ENCODE results near the gene ZBTB46.
A peak's percentile ranks its signal among the peaks of the same experiment; 100 is the strongest.
"Not testable (repeated sequence)": the region's sequence is repeated elsewhere in the genome, so short reads cannot be mapped to it uniquely, and the experiment has no call there.

ZBTB46 gene

GRCh38 chr20:63830841-63831588, at the start of gene ZBTB46:
Gene ZBTB46, minus strand, starts transcription at chr20:63831264. Its CDS starts 40,507 bp downstream, at chr20:63790757.
- peak in 1 of 2 donors; percentile 12 for DNase-seq (ENCODE audit: low read depth in 2 of 2)

GRCh38 chr20:63878899-63879663, 48.0 kb upstream of the ZBTB46 start:
- DNase-seq (ENCODE audit: low read depth in 2 of 2) = no peak

GRCh38 chr20:63877755-63878470, 46.8 kb upstream of the ZBTB46 start:
- DNase-seq (ENCODE audit: low read depth in 2 of 2) = no peak

GRCh38 chr20:63876489-63877036, 45.5 kb upstream of the ZBTB46 start:
- no peak for DNase-seq (ENCODE audit: low read depth in 2 of 2)

GRCh38 chr20:63874241-63874640, 43.2 kb upstream of the ZBTB46 start:
- DNase-seq (ENCODE audit: low read depth in 2 of 2) = not testable (repeated sequence)

- no peak for DNase-seq (ENCODE audit: low read depth in 2 of 2)
Observed at GRCh38 chr20:63873477-63873971, 42.5 kb upstream of the ZBTB46 start.

- DNase-seq (ENCODE audit: low read depth in 2 of 2) = no peak
Observed at GRCh38 chr20:63868264-63868663, 37.2 kb upstream of the ZBTB46 start.

GRCh38 chr20:63867042-63867441, 36.0 kb upstream of the ZBTB46 start:
- DNase-seq (ENCODE audit: low read depth in 2 of 2) = not testable (repeated sequence)

GRCh38 chr20:63864978-63865640, 34.0 kb upstream of the ZBTB46 start, which contains the start of gene TPD52L2:
Gene TPD52L2, plus strand, starts transcription at chr20:63865270. Its CDS starts 96 bp downstream, at chr20:63865366.
- peak; percentile 95 to 96 for DNase-seq (ENCODE audit: low read depth in 2 of 2)

- peak in 1 of 2 donors; percentile 8 for DNase-seq (ENCODE audit: low read depth in 2 of 2)
Observed at GRCh38 chr20:63864545-63864977, 33.5 kb upstream of the ZBTB46 start.

GRCh38 chr20:63863798-63864544, 32.9 kb upstream of the ZBTB46 start:
- DNase-seq (ENCODE audit: low read depth in 2 of 2) = peak; percentile 60 to 76

- DNase-seq (ENCODE audit: low read depth in 2 of 2) = no peak
Observed at GRCh38 chr20:63863021-63863797, 32.1 kb upstream of the ZBTB46 start.

- DNase-seq (ENCODE audit: low read depth in 2 of 2) = no peak
Observed at GRCh38 chr20:63861981-63862901, 31.2 kb upstream of the ZBTB46 start.

- no peak for DNase-seq (ENCODE audit: low read depth in 2 of 2)
Observed at GRCh38 chr20:63861365-63861934, 30.4 kb upstream of the ZBTB46 start, which contains the start of gene ABHD16B. Gene ABHD16B, plus strand, starts transcription at chr20:63861498. Its CDS starts 43 bp downstream, at chr20:63861541.

- DNase-seq (ENCODE audit: low read depth in 2 of 2) = no peak
Observed at GRCh38 chr20:63860325-63861051, 29.4 kb upstream of the ZBTB46 start.

- DNase-seq (ENCODE audit: low read depth in 2 of 2) = no peak
Observed at GRCh38 chr20:63859166-63859699, 28.2 kb upstream of the ZBTB46 start.

Data from stimulated activated CD8-positive, alpha-beta memory T cell treated with anti-CD3 and anti-CD28 coated beads, Interleukin-7, amount 100 ng/mL, for 4 hours (primary cell).